Fibroblast of the conjunctiva (primary cell): ENCODE results near the gene KAT6B.
"Not testable (repeated sequence)": the region's sequence is repeated elsewhere in the genome, so short reads cannot be mapped to it uniquely, and the experiment has no call there.

Experiments
- DNase-seq: peaks from one replicate; pipeline ENCODE4 v3.0.0-alpha.2; 2010; ENCODE audit warnings: low read depth

KAT6B gene

GRCh38 chr10:74859546-74859945 is 33.1 kb downstream of the KAT6B start:
- DNase-seq = no peak

- no peak for DNase-seq
These were observed 36.2 kb downstream of the KAT6B start for GRCh38 chr10:74862625-74863024.

- no peak for DNase-seq
These were observed 37.2 kb downstream of the KAT6B start for GRCh38 chr10:74863551-74863950.

- DNase-seq = no peak
These were observed 41.0 kb downstream of the KAT6B start for GRCh38 chr10:74867351-74867750.

GRCh38 chr10:74868392-74868977 is 42.1 kb downstream of the KAT6B start:
- DNase-seq = no peak

- DNase-seq = no peak
These were observed 43.2 kb downstream of the KAT6B start for GRCh38 chr10:74869635-74870034.

GRCh38 chr10:74870191-74870590 is 43.8 kb downstream of the KAT6B start:
- DNase-seq = no peak

- no peak for DNase-seq
These were observed 45.4 kb downstream of the KAT6B start for GRCh38 chr10:74871595-74872382.

GRCh38 chr10:74873803-74874454 is 47.5 kb downstream of the KAT6B start:
- DNase-seq = no peak

GRCh38 chr10:74874649-74875048 is 48.2 kb downstream of the KAT6B start:
- no peak for DNase-seq

GRCh38 chr10:74875068-74875467 is 48.7 kb downstream of the KAT6B start:
- DNase-seq = no peak

GRCh38 chr10:74875966-74876365 is 49.6 kb downstream of the KAT6B start:
- DNase-seq = no peak

- not testable (repeated sequence) for DNase-seq
These were observed 50.7 kb downstream of the KAT6B start for GRCh38 chr10:74877054-74877453.

- no peak for DNase-seq
These were observed 51.5 kb downstream of the KAT6B start for GRCh38 chr10:74877898-74878297.

GRCh38 chr10:74880041-74880440 is 53.6 kb downstream of the KAT6B start:
- DNase-seq = no peak

- no peak for DNase-seq
These were observed 55.0 kb downstream of the KAT6B start for GRCh38 chr10:74881253-74881884.

- no peak for DNase-seq
These were observed 56.0 kb downstream of the KAT6B start for GRCh38 chr10:74882427-74882826.

GRCh38 chr10:74882831-74883230 is 56.4 kb downstream of the KAT6B start:
- DNase-seq = no peak

- no peak for DNase-seq
These were observed 57.0 kb downstream of the KAT6B start for GRCh38 chr10:74883428-74883827.

GRCh38 chr10:74887614-74888284 is 61.3 kb downstream of the KAT6B start:
- DNase-seq = no peak

- no peak for DNase-seq
These were observed 62.7 kb downstream of the KAT6B start for GRCh38 chr10:74888962-74889661.

GRCh38 chr10:74889662-74889998 is 63.2 kb downstream of the KAT6B start:
- DNase-seq = no peak
